Hypothalamus (tissue), 51 donors: ENCODE results near the gene NFIB.

Source experiments
- DNase-seq, 51 donors: peaks; one replicate each; lab custom pipeline; 2025; lab: John Stamatoyannopoulos, UW

The NFIB gene

GRCh38 chr9:14198047-14198840 is 115.7 kb downstream of the NFIB start:
- no peak for DNase-seq

DNA sequence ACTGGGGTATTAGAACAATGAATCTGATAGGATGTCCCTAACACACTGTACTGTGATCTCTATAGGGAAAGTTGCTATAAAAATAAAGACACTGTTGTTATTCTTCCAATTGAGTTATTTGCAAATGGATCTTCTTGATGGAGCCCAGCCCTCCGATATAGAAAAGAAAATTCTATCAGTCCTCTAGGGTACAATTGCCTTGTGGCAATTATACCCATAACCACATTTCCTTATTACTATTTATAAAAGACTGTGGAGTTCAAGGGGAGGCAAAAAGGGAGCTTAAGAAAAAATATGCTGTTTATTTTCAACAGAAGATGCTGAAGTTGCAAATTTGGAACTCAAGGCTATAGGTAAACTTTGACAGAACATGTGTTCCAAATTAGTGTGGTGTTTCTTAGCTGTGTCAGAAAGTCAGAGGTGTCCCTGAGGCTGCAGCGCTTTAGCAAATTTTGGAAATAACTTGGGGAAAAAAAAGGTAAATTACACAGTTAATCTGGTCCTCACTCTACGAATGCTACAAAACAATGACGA is 116.5 kb downstream of the NFIB start:
- no peak for DNase-seq

- DNase-seq = no peak
Measured at GRCh38 chr9:14193328-14193990, 120.5 kb downstream of the NFIB start.

DNA sequence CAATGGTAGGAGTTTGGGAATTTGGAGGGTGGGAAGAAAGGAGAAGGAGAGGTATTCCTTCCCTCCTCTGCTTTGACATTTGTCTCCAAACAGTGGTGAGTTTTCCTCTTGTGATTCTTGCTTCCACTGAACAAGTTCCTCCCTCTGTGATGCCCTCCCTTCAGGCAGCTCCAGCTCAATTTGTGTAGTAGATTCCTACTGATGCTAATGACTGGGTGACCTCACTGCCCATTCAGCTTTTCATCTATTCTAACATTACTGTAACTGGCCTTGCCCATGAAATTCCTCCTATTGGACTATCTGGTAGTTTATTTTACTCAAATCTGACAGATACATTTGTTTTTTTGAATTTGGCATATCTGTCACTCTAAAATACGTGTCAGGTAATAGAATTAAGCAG is 121.4 kb downstream of the NFIB start:
- no peak for DNase-seq

DNA sequence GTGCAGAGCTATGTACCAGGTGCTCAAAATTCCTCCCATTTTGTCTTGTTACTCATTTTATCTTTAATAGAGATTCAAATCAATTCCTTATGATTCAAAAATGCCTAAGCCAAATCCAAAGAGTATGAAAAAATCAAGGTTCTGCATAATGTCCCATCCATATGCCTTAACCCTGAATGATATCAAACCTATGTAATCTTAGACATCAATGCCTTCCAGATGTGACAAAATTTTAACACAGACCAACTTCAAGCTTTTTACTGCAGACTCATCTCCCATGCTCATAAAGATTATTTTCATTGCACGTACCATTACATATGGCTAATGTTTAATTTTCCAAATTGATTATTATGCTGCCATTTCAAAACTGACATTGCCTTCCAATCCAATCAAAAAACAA is 122.4 kb downstream of the NFIB start:
- no peak for DNase-seq

GRCh38 chr9:14190240-14190639 is 123.7 kb downstream of the NFIB start:
- no peak for DNase-seq

- DNase-seq = no peak
Measured at GRCh38 chr9:14189578-14189977, 124.4 kb downstream of the NFIB start.

DNA sequence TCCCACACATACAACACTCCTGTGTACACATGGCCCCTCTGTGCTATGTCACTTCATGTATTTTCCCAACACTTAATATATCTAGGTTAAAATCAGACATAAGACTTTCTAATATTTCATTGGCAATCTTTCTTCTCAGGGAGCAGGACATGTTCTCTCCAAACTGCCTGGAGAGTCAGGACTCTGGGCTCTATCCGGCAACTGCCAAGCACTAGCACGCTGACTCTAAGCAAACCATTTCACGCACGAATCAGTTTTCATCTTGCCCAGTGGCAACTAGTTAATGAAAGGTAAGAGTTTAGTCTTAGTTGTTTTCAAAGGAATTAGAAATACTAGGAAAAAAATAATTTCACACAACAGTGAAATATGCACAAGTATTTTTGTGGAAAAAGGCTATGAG is 124.8 kb downstream of the NFIB start:
- no peak for DNase-seq

DNA sequence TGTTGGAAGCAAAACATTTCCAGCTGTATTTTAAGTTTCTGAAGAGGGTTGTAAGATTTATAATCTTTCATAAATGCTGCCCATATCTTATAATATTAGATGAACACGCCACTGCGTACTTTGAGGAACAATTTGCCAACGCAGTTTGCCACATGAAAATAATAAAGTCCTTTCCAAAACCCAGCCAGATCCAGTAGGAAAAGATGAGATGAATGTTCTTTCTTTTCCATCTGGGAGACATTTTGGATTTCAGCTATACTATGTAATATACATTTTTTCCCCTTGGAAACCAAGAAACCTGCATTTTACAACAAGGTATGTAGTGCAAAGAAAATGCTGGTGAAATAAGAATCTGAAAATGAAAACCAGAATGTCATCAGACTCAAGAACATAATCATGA is 125.4 kb downstream of the NFIB start:
- no peak for DNase-seq

GRCh38 chr9:14188011-14188410 is 125.9 kb downstream of the NFIB start:
- DNase-seq = no peak

DNA sequence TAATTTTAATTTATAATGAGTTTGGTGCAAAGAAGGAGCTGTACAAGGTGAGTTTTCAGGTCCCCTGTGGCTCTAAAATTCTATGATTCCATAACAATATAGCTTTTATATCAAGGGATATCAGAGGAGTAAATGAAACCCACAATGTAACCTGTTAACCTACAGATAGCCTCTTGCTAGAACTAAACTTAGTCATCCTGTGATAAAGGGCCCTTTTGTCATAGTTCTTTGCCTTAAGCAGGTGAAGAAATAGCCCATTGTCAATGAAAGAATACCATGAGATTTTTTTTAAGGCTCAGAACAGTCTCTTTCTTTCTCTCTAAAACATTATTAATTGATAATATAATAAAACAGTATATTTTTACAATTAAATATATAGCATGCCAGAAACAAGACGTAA is 127.8 kb downstream of the NFIB start:
- no peak for DNase-seq

DNA sequence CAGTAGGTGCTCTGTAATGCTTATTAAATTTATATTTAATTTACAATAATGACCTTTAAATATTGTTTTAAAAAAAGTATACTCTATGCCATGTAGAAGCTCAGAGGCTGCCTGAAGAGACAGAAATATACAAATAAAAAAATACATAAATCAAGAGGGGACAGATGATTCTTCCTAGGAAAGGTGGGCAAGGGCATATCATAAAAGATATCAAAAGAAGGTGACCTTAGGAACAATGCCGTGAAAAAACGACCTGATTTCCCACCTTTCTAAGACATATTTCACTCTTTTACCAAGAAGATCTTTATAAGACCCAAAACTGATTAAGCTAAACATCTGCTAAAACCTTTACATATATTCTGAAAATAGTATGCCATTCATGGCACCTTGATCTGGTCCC is 128.9 kb downstream of the NFIB start:
- no peak for DNase-seq

- no peak for DNase-seq
Measured at GRCh38 chr9:14183001-14183400, 130.9 kb downstream of the NFIB start.

GRCh38 chr9:14180960-14181537 is 132.9 kb downstream of the NFIB start:
- DNase-seq = no peak

- DNase-seq = peak in 21 of 51 donors; percentile 2 to 48 (median 13)
Measured at GRCh38 chr9:14180093-14180959, 133.6 kb downstream of the NFIB start.

- no peak for DNase-seq
Measured at GRCh38 chr9:14179449-14179848, 134.5 kb downstream of the NFIB start.

DNA sequence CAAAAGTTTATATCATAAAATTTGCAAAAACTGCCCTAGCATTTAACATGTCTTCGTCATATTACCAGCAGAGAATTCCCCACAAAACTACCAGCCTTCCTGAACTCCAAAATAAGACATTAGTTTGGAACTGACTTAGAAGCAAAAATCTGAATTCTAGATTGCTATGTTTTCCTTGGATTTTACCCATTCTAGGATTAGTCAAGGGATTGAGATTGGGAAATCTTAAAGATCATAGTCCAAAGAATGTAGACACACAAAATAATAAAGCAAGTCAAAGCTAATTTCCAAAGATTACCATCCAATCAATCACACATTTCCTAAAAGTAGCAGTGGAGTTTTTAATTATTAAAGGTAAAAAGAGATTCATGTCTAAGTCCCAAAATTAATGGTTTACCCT is 138.2 kb downstream of the NFIB start:
- no peak for DNase-seq

GRCh38 chr9:14173713-14174112 is 140.2 kb downstream of the NFIB start:
- DNase-seq = no peak

- DNase-seq = no peak
Measured at GRCh38 chr9:14170973-14171596, 142.9 kb downstream of the NFIB start.

DNA sequence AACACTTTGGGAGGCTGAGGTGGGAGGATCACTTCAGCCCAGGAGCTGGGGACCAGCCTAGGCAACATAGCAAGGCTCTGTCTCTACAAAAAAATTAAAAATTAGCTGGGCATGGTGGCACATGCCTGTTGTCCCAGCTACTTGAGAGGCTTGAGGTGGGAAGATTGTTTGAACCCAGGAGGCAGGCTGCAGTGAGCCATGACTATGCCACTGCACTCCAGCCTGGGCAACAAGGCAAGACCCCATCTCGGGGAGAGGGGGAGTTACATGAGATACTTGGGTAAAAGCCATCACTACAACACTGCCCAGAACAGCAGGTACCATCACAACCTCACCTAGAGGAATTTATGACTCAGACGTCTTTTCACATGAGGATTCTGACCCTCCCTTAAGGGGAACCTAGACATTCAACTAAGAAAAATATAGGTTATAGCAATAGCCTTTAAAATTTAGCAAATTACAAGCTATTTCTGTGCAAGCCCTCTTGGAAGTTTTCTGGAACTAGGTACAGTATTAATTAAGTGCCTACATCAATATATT is 143.5 kb downstream of the NFIB start:
- DNase-seq = no peak
